Measurements from ENCODE around the gene ARG1. TPM values are rescaled to one million over a fixed set of nuclear protein-coding genes. Genes with fewer than 3 reads are reported as not detected.

ARG1 gene
- 1 to 10 TPM in 1 of 4 donors, not detected in 3; 1.5 TPM for total RNA-seq

DNA sequence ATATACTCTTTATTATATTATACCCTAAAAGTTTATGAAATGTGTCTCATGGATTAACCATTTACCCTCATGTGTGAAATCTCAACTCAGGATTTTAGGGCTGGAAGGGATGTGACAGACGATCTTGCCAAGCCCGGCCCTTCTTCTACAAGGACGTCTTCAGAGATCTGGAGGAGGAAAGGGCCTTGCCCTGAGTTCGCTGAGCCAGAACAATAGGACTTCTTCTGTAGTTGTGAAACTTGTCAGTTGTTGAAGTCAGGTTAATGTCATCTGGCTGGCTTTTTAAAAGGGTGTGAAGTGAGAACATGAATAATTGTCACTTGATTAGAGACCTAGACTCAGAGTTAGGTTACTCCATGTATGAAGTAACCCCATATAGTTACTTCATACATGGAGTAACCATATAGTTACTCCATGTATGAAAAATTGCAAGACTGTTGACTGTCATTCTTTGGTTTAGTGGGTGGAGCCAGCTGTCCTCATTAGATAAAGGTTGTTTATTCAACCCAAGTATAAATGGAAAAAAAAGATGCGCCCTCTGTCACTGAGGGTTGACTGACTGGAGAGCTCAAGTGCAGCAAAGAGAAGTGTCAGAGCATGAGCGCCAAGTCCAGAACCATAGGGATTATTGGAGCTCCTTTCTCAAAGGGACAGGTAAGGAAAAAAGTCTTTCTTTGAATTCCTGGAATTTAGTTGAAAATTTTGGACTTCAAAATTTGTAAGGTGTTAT is at the start of gene ARG1:
TSS of gene ARG1 (plus strand) at position 541 of the 730 bp plus-strand sequence. CDS start at position 598, 57 bp downstream.
- TF ChIP-seq, protein P1, sequence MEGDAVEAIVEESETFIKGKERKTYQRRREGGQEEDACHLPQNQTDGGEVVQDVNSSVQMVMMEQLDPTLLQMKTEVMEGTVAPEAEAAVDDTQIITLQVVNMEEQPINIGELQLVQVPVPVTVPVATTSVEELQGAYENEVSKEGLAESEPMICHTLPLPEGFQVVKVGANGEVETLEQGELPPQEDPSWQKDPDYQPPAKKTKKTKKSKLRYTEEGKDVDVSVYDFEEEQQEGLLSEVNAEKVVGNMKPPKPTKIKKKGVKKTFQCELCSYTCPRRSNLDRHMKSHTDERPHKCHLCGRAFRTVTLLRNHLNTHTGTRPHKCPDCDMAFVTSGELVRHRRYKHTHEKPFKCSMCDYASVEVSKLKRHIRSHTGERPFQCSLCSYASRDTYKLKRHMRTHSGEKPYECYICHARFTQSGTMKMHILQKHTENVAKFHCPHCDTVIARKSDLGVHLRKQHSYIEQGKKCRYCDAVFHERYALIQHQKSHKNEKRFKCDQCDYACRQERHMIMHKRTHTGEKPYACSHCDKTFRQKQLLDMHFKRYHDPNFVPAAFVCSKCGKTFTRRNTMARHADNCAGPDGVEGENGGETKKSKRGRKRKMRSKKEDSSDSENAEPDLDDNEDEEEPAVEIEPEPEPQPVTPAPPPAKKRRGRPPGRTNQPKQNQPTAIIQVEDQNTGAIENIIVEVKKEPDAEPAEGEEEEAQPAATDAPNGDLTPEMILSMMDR (IDR thresholded peaks at IDR 0.05; ENCODE audit: low read depth): no peak

DNA sequence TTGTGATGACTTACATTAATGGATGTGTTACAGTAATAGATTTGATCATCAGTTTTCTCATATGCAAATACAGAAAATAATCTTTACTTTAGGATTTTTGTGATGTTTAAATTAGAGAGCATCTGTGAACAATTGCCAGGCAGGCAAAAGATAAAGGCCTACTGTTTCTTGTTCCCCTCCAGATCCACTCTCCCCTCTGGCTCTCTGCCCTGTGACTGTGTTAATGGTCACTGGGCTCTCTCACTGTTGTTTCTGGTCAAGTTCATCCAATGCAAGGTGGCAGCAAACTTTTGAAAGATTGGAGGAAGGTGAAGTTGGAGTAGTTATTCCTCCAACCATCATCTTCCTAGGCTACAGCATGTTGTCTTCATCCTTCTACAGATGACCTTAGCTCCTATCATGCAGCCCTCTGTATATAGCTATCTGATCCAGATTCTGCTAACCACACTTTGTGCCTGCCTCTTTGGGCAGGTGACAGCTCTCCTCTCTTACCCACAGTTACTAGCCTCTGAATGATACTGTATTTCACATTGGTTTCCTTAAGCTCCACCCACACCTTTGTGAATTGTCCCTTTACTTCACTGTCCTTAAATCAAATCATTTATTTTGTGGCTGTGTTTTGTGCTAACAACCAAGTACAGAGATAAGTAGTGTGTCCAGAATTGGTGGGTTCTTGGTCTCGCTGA is 48.9 kb upstream of the ARG1 start:
- TF ChIP-seq, protein P1 (IDR thresholded peaks at IDR 0.05; ENCODE audit: low read depth): no peak

DNA sequence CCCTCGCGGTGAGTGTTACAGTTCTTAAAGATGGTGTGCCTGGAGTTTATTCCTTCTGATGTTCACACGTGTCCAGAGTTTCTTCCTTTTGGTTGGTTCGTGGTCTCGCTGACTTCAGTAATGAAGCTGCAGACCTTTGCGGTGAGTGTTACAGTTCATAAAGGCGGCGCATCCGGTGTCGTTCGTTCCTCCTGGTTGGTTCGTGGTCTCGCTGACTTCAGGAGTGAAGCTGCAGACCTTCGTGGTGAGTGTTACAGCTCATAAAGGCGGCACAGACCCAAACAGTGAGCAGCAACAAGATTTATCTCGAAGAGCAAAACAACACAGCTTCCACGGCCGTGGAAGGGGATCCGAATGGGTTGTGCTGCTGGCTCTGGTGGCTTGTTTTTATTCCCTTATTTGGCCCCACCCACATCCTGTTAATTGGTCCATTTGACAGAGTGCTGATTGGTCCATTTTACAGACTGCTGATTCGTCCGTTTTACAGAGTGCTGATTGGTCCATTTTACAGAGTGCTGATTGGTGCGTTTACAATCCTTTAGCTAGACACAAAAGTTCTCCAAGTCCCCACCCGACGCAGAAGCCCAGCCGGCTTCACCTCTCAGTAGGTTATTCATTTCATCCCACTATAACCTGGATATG is 48.2 kb upstream of the ARG1 start:
- TF ChIP-seq, protein P1 (IDR thresholded peaks at IDR 0.05; ENCODE audit: low read depth): no peak

DNA sequence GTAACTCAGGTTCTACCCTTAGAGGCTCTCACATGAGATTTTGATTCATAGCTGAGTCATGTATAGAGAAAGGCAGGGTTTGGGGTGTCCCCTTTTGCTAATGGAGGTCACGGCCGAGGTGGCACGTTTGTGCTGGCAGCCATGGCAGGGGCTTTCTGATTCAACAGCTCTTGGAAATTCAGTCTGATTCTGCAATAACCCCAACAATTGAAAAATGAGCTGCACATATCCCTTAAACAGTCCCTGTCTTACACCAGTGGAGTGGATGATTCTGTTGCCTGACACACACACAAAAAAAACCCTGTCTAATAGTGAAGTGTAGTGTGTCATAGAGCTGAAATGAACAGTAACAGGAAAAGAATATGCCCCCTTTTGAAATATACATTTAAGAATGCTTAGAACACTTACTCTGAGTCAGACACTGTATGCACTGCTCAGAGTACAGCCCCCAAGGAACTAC is 40.4 kb upstream of the ARG1 start:
- TF ChIP-seq, protein P1 (IDR thresholded peaks at IDR 0.05; ENCODE audit: low read depth): no peak

DNA sequence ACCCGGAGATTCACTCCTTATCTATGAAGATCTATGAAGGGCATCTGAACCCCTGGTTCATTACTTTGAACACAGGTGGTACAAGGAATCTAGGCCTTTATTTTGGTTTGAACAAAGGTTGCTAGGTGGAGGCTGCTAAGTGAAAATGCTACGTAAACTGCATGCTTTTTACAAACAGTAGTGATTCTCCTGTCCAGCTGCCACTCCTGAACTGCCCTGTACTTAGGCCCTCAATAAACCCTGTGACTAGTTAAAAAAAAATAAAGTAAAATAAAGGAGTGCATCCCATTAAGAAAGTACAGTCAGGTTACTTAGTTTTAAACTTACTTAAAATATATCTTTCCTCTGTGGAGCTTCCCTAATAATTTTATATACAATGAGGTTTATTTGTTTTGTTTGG is 27.7 kb upstream of the ARG1 start:
- TF ChIP-seq, protein P1 (IDR thresholded peaks at IDR 0.05; ENCODE audit: low read depth): no peak

DNA sequence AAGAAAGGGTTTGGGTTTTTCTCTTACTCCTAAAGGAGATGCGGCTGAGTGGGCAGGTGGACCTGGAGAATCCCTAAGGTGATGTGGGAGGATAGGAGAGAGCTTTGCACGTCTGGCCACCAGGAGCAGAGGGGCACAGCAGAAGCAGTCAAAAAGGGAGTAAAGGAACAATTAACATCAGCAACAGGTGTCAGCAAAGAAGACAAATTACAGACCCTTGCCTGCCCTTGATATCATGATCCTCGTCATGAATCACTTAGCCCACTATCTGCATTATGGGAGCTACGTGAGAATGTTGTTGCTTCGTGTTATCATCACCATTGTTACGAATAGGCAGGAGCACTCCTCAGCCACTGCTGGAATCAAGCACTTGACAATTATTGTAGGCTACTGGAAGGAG is 25.5 kb upstream of the ARG1 start:
- TF ChIP-seq, protein P1 (IDR thresholded peaks at IDR 0.05; ENCODE audit: low read depth): no peak

DNA sequence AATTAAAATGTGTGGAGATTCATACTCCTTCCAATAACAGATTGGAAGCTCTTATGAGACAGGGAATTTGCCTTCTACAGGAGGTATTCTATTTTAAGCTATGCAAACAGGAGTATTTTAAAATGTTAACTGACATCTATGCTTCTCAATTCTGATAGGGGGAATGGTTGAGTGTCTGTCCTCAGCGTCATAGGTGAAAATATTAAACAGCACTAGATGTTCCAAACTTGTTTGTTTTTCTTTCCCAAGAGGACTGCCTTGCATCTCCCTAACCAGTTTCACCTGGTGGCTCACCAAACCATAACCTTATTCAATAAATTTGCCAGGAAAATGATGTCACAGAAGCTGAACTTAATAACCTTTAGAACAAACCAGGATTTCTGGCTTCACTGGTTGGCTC is 24.6 kb upstream of the ARG1 start:
- TF ChIP-seq, protein P1 (IDR thresholded peaks at IDR 0.05; ENCODE audit: low read depth): no peak

Data from subcutaneous adipose tissue (tissue), 4 donors.